IPS-NIHi7 (cell line): ENCODE data around the gene LZTFL1.

Experiments
- DNase-seq: peaks from one replicate; pipeline ENCODE4 v3.0.0; 2012; ENCODE audit warnings: mixed read lengths; ENCODE audit errors: extremely low spot score

LZTFL1 gene

GRCh38 chr3:45814322-45814721 lies 27.6 kb downstream of the LZTFL1 start:
- DNase-seq, result no peak

GRCh38 chr3:45807681-45808540 lies 34.0 kb downstream of the LZTFL1 start:
- DNase-seq, result no peak

GRCh38 chr3:45807133-45807532 lies 34.8 kb downstream of the LZTFL1 start:
- no peak for DNase-seq

GRCh38 chr3:45806072-45806471 lies 35.8 kb downstream of the LZTFL1 start:
- no peak for DNase-seq

GRCh38 chr3:45803252-45803935 lies 38.5 kb downstream of the LZTFL1 start:
- DNase-seq, result no peak

GRCh38 chr3:45802146-45802545 lies 39.8 kb downstream of the LZTFL1 start:
- no peak for DNase-seq

- DNase-seq, result no peak
Observed at GRCh38 chr3:45800611-45801010, 41.3 kb downstream of the LZTFL1 start.

GRCh38 chr3:45799586-45799985 lies 42.3 kb downstream of the LZTFL1 start:
- DNase-seq, result no peak

GRCh38 chr3:45798034-45798433 lies 43.9 kb downstream of the LZTFL1 start:
- DNase-seq, result no peak

GRCh38 chr3:45796902-45797637 lies 44.8 kb downstream of the LZTFL1 start:
- DNase-seq, result no peak

GRCh38 chr3:45795882-45796765 lies 45.8 kb downstream of the LZTFL1 start, which contains the start of gene SLC6A20:
Gene SLC6A20 (minus strand): TSS chr3:45796536. CDS start chr3:45796419, 117 bp downstream.
- DNase-seq, result peak; percentile 55

GRCh38 chr3:45795509-45795881 lies 46.4 kb downstream of the LZTFL1 start:
- DNase-seq, result no peak

- DNase-seq, result no peak
Observed at GRCh38 chr3:45794660-45795059, 47.3 kb downstream of the LZTFL1 start.

GRCh38 chr3:45794177-45794560 lies 47.8 kb downstream of the LZTFL1 start:
- no peak for DNase-seq

- no peak for DNase-seq
Observed at GRCh38 chr3:45793482-45794176, 48.3 kb downstream of the LZTFL1 start.

GRCh38 chr3:45792516-45793172 lies 49.3 kb downstream of the LZTFL1 start:
- no peak for DNase-seq

- no peak for DNase-seq
Observed at GRCh38 chr3:45792036-45792435, 49.9 kb downstream of the LZTFL1 start.

- no peak for DNase-seq
Observed at GRCh38 chr3:45790596-45790995, 51.3 kb downstream of the LZTFL1 start.

- no peak for DNase-seq
Observed at GRCh38 chr3:45789235-45789812, 52.6 kb downstream of the LZTFL1 start.

GRCh38 chr3:45787551-45787950 lies 54.4 kb downstream of the LZTFL1 start:
- no peak for DNase-seq
